ENCODE data around the gene TBC1D22A. TPM values are rescaled to one million over a fixed set of nuclear protein-coding genes. Genes with fewer than 3 reads are reported as not detected.

The TBC1D22A gene
- total RNA-seq, 1 experiment from 2014 or later: 26.0 TPM

DNA sequence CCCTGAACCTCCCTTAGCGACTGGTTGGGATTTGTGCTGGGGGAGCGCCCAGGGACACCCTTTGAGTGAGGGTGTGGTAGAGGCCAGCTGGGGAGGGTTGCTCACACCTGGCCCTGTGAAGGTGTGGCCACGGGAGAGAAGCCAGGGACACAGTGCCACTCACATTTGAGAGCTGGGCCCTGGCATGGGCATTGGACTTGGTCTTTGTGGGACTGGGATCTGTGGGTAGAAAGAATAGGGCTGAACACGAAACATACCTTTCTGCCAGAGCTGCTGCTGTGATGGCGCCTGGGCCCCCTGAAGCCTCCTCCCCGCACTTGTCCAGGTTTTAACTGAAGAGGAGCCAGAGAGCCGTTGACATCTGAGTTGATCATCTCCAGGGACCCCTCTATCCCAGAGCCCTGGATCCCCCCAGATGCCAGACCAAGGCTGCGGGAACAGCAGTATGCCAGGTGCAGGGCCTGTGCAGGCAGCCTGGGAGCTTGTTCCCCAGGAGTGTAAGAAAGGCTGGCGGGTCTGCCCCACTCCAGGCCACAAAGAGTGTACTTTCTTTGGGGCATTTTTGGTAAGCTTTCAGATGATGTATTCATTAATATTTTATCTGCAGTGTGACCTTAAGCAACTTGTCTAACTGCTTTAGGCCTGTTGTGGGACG, 284.1 kb downstream of the TBC1D22A start:
- TF ChIP-seq CTCF (IDR thresholded peaks at IDR 0.05; ENCODE audit: unreplicated experiment): no peak
- intact Hi-C loops (cut with micrococcal nuclease): no loop called here
- H3K4me1 Mint-ChIP-seq (ENCODE audit: insufficient read depth, unreplicated experiment): no peaks in the 10 kb centered on the region
- CTCF ChIA-PET: no interaction called here
- no peaks in the 10 kb centered on the region for H3K27me3 Mint-ChIP-seq (ENCODE audit: insufficient read depth, unreplicated experiment)
- peaks cover 11% of the 10 kb centered on the region for H3K36me3 Mint-ChIP-seq (ENCODE audit: insufficient read depth, unreplicated experiment)
- DNase-seq (ENCODE audit: unreplicated experiment): no peak
- H3K9me3 Mint-ChIP-seq (ENCODE audit: unreplicated experiment): no peaks in the 10 kb centered on the region
- no peak overlapping the region for H3K27ac Mint-ChIP-seq (ENCODE audit: low read depth, unreplicated experiment)
- H3K4me3 Mint-ChIP-seq (ENCODE audit: unreplicated experiment): no peak overlapping the region
- POLR2A ChIA-PET: no interaction called here
- BruUV-seq (replicated peaks): no TSS peak

DNA sequence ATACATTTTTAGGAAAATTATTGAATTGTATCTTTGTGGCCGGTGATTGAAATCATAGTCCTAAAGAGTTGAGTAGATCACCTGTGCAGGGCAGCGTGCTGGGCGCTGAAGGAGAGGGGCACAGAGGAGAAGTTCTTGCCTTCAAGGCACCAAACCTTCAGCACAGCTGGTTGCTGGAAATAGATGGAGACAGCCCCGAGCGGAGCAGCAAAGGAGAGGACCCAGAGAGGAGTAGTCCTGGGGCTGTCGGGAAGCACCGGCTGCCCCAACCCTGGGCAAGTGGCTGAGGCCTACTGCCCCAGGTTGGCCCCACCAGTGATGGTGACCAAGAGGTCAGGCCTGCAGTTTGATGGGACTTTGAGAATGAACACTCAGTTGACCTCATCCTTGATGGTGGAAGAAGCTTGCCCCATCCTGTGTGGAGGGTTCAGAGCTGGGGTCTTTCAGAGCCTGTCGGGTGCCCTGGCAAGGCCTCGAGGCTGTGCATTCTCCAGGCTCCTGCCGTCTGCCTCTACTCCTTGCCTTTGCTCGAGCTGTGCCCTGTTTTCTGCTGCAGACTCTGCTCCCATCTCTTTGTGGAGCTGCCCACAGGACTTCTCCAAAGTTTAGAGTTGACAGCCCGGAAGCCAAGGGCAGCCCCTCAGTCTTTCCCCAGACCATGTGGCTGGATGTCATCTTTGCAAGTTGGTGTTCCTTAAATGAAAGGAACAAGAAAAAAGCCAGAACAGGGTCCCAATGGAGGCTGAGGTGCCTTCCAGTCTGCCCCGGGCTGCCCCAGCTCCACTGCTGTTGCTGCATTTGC, 285.1 kb downstream of the TBC1D22A start:
- ChIA-PET POLR2A (interaction anchor here (0.6 kb wide), 1 partner anchor 82 kb away, joined by 3 read pairs; no protein-coding TSS in a partner anchor), CTCF (no interaction called here)
- intact Hi-C loops (cut with micrococcal nuclease): no loop called here
- H3K4me1 Mint-ChIP-seq (ENCODE audit: insufficient read depth, unreplicated experiment): no peaks in the 10 kb centered on the region
- peaks cover 11% of the 10 kb centered on the region for H3K36me3 Mint-ChIP-seq (ENCODE audit: insufficient read depth, unreplicated experiment)
- no peak for DNase-seq (ENCODE audit: unreplicated experiment)
- H3K9me3 Mint-ChIP-seq (ENCODE audit: unreplicated experiment): no peaks in the 10 kb centered on the region
- H3K4me3 Mint-ChIP-seq (ENCODE audit: unreplicated experiment): no peak overlapping the region
- H3K27ac Mint-ChIP-seq (ENCODE audit: low read depth, unreplicated experiment): no peak overlapping the region
- H3K27me3 Mint-ChIP-seq (ENCODE audit: insufficient read depth, unreplicated experiment): no peaks in the 10 kb centered on the region
- no peak for TF ChIP-seq CTCF (IDR thresholded peaks at IDR 0.05; ENCODE audit: unreplicated experiment)
- BruUV-seq (replicated peaks): no TSS peak

DNA sequence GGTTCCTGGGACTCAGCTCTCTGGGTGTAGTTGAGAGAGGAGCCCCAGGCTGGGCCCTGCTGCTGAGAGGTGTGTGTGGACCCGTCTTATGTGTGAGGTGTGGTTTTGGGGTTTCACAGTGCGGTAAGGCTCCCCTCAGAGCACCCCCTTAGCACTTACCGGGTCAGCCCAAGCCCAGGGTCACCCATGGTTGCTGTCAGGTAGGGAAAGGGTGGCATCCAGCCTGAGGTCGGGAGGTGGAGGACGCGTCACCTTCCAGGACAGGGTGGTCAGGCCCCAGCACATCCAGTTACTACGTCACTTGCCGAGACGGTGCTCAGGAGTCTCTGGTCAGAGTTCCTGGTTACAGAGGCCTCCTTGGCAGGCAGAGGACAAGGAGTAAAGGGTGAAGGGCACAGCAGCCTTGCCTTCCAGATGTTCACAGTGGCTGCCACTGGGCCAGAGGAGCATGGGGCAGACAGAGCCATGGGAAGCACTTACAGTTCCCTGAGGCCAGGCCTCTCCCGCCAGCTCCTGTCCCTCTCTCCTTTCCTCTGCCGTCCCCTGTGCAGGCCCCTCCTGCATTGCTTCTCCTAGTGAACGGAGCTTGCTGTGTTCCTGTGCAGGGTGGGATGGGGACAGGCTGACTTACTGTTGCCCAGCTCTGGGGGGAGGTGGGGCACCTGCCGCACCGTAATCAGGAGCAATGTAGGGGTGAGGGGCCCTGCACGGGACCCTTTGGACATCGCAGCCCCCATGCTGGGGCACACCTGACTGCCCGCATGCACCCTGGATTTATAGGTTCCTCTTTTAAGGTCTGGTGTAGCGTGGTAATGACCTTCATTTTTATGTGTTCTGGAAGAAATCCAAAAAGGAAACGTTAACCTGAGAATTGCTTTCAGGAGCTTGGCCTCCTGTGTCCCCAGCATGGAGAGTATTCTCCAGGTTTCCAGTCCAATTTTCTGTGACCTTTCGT, 285.9 kb downstream of the TBC1D22A start:
- Mint-ChIP-seq H3K4me1 (ENCODE audit: insufficient read depth, unreplicated experiment) (no peaks in the 10 kb centered on the region), H3K27ac (ENCODE audit: low read depth, unreplicated experiment) (no peak overlapping the region), H3K9me3 (ENCODE audit: unreplicated experiment) (no peaks in the 10 kb centered on the region), H3K36me3 (ENCODE audit: insufficient read depth, unreplicated experiment) (peaks cover 11% of the 10 kb centered on the region), H3K27me3 (ENCODE audit: insufficient read depth, unreplicated experiment) (no peaks in the 10 kb centered on the region), H3K4me3 (ENCODE audit: unreplicated experiment) (no peak overlapping the region)
- DNase-seq (ENCODE audit: unreplicated experiment): no peak
- POLR2A ChIA-PET: interaction anchor here (0.6 to 0.7 kb wide), 2 partner anchors 14 to 81 kb away, joined by 3 read pairs; no protein-coding TSS in a partner anchor
- no TSS peak for BruUV-seq (replicated peaks)
- TF ChIP-seq CTCF (IDR thresholded peaks at IDR 0.05; ENCODE audit: unreplicated experiment): no peak
- intact Hi-C loops (cut with micrococcal nuclease): no loop called here
- CTCF ChIA-PET: no interaction called here
